GM12891 (cell line): ENCODE data around the gene MRFAP1.

Source experiments
- PAX5 ChIP-seq: IDR thresholded peaks from 2 replicates; pipeline ENCODE4 v1.6.1; 2011; ENCODE audit warnings: low read length, moderate library complexity, mild to moderate bottlenecking; ENCODE audit not compliant: insufficient read depth, severe bottlenecking
- POLR2A ChIP-seq: IDR thresholded peaks from 2 replicates; pipeline ENCODE4 v1.6.1; 2011; ENCODE audit warnings: low read depth, low read length, control low read depth
- POLR2AphosphoS5 ChIP-seq: IDR thresholded peaks from 2 replicates; pipeline ENCODE4 v1.6.1; 2011; ENCODE audit warnings: low read depth, low read length, control low read depth

DNA sequence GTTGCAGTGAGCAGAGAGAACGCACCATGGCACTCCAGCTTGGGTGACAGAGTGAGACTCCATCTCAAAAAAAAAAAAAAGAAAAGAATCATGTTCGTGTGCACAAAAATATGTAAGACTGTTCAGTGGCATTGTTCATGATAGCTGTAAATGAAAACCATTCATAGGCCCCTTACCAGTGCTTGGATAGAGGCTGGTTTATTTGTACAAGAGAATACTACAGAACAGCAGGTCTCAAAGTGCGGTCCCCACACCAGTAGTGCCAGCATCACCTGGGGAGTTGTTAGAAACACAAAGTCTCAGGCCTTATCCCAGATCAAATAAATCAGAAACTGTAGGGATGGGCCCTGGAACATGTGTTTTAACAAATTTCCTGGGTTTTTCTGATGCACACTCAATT lies 12.7 kb upstream of the MRFAP1 start:
- TF ChIP-seq POLR2A (no peak), POLR2AphosphoS5 (no peak), PAX5 (no peak)
